Natural killer cell (primary cell): ENCODE results near the gene TNFAIP8L3. TPM values are rescaled to one million over a fixed set of nuclear protein-coding genes. Genes with fewer than 3 reads are reported as not detected.

Source experiments
- ATAC-seq, 3 donors: fragments of 150-1000 bp in 2 of 3; fragments of 200-7000 bp in 1 of 3; cut with Tn5 transposase; 1 replicate in 1 of 3; 2 replicates in 2 of 3; pipeline ENCODE4 v1.10.0; 2021; ENCODE audit warnings: mild to moderate bottlenecking in 2 of 3, moderate library complexity in 2 of 3
- DNase-seq, 2 donors: peaks; one replicate each; pipeline versions ENCODE4 v3.0.0 to v3.0.0-alpha.2; 2013 to 2021; ENCODE audit warnings: mixed read lengths in 1 of 2
- H3K27ac ChIP-seq: one replicate; pipeline ENCODE4 v1.5.1; 2013; ENCODE audit warnings: mild to moderate bottlenecking, low read length
- H3K27me3 ChIP-seq: one replicate; pipeline ENCODE4 v1.6.1; 2013; ENCODE audit warnings: low read length; ENCODE audit not compliant: control insufficient read depth, insufficient read depth
- H3K36me3 ChIP-seq: one replicate; pipeline ENCODE4 v1.6.1; 2013; ENCODE audit warnings: low read length; ENCODE audit not compliant: control insufficient read depth, insufficient read depth
- H3K4me1 ChIP-seq: one replicate; pipeline ENCODE4 v1.6.1; 2013; ENCODE audit warnings: low read length; ENCODE audit not compliant: control insufficient read depth, insufficient read depth
- H3K4me3 ChIP-seq: one replicate; pipeline ENCODE4 v1.5.1; 2013; ENCODE audit warnings: low read length
- H3K9me3 ChIP-seq: one replicate; pipeline ENCODE4 v1.6.1; 2013; ENCODE audit warnings: low read length; ENCODE audit not compliant: control insufficient read depth, insufficient read depth
- H3K27ac Mint-ChIP-seq, 2 donors: one replicate each; pipeline ENCODE4 v1.8.0; 2022; ENCODE audit warnings: mild to moderate bottlenecking in 2 of 2, mixed read lengths in 2 of 2, moderate library complexity in 1 of 2
- H3K27me3 Mint-ChIP-seq, 2 donors: one replicate each; pipeline ENCODE4 v1.8.0; 2022; ENCODE audit warnings: low read depth in 2 of 2, mixed read lengths in 2 of 2
- H3K36me3 Mint-ChIP-seq: one replicate; pipeline ENCODE4 v1.8.0; 2022; ENCODE audit warnings: mixed read lengths
- H3K4me1 Mint-ChIP-seq, 2 donors: one replicate each; pipeline ENCODE4 v1.8.0; 2022; ENCODE audit warnings: mixed read lengths in 2 of 2
- H3K4me3 Mint-ChIP-seq: one replicate; pipeline ENCODE4 v1.8.0; 2022; ENCODE audit warnings: mild to moderate bottlenecking, moderate library complexity, mixed read lengths
- H3K9me3 Mint-ChIP-seq, 2 donors: one replicate each; pipeline ENCODE4 v1.8.0; 2022; ENCODE audit warnings: mixed read lengths in 2 of 2
- CTCF ChIP-seq: fragments of 200-600 bp; IDR thresholded peaks from one replicate; pipeline ENCODE4 v1.8.0; 2022; ENCODE audit warnings: antibody characterized with exemption
- WGBS: methylation state at CpG from one replicate; pipeline ENCODE4 v1.1.7; 2013; ENCODE audit warnings: missing lambda C conversion rate; ENCODE audit not compliant: insufficient coverage; 5-methylcytosine and 5-hydroxymethylcytosine counted together
- intact Hi-C: fragments of 100-400 bp; cut with micrococcal nuclease; formaldehyde crosslinking; loops from one replicate; pipeline ENCODE4 v1.14.2; 2022
- total RNA-seq, 4 donors: library from RNA; stranded (reverse); fragments of 120-200 nt in 1 of 4; gene quantifications; one replicate each; pipeline versions ENCODE4 v1.2.3 to v1.2.4, GENCODE V29; 2013 to 2022

TNFAIP8L3 gene
- total RNA-seq, 3 donors from 2014 or later (not counting 1 experiment from before 2014, with no cell fraction given): not detected

GRCh38 chr15:51131596-51132290, 37.0 kb upstream of the TNFAIP8L3 start:
- Histone ChIP-seq H3K27me3 (peaks cover 2% of the 10 kb centered on the region), H3K4me3 (no peak overlapping the region), H3K9me3 (no peaks in the 10 kb centered on the region), H3K36me3 (no peaks in the 10 kb centered on the region), H3K27ac (no peak overlapping the region), H3K4me1 (no peaks in the 10 kb centered on the region)
- no peak for ATAC-seq
- H3K27me3 Mint-ChIP-seq: peaks cover 10 to 11% of the 10 kb centered on the region in 2 donors
- no peak for DNase-seq
- TF ChIP-seq CTCF: no peak
- peaks cover 0 to 4% of the 10 kb centered on the region in 2 donors for H3K4me1 Mint-ChIP-seq
- no peaks in the 10 kb centered on the region for H3K9me3 Mint-ChIP-seq
- intact Hi-C loops: no loop called here
- 77% methylated on average over 4 of the region's 4 CpGs for WGBS
- no peak overlapping the region for H3K27ac Mint-ChIP-seq
- no peak overlapping the region for H3K4me3 Mint-ChIP-seq
- no peaks in the 10 kb centered on the region for H3K36me3 Mint-ChIP-seq

- Mint-ChIP-seq H3K4me3 (no peak overlapping the region), H3K36me3 (no peaks in the 10 kb centered on the region), H3K27me3 (peaks cover 14 to 18% of the 10 kb centered on the region in 2 donors), H3K27ac (no peak overlapping the region), H3K9me3 (no peaks in the 10 kb centered on the region), H3K4me1 (peaks cover 0 to 4% of the 10 kb centered on the region in 2 donors)
- H3K36me3 ChIP-seq: no peaks in the 10 kb centered on the region
- no peaks in the 10 kb centered on the region for H3K4me1 ChIP-seq
- no peak for DNase-seq
- 92% methylated on average over 1 of the region's 1 CpG for WGBS
- no peak for TF ChIP-seq CTCF
- intact Hi-C loops: no loop called here
- ATAC-seq: no peak
- H3K9me3 ChIP-seq: no peaks in the 10 kb centered on the region
- H3K27ac ChIP-seq: no peak overlapping the region
- peaks cover 2% of the 10 kb centered on the region for H3K27me3 ChIP-seq
- H3K4me3 ChIP-seq: no peak overlapping the region
Measured at GRCh38 chr15:51130344-51130743, 35.6 kb upstream of the TNFAIP8L3 start.

GRCh38 chr15:51129535-51130188, 35.0 kb upstream of the TNFAIP8L3 start:
- H3K4me3 Mint-ChIP-seq: no peak overlapping the region
- ATAC-seq: no peak
- H3K27me3 Mint-ChIP-seq: peaks cover 14 to 23% of the 10 kb centered on the region in 2 donors
- Histone ChIP-seq H3K9me3 (no peaks in the 10 kb centered on the region), H3K27me3 (peaks cover 2% of the 10 kb centered on the region), H3K27ac (no peak overlapping the region), H3K4me1 (no peaks in the 10 kb centered on the region), H3K36me3 (no peaks in the 10 kb centered on the region), H3K4me3 (no peak overlapping the region)
- no peaks in the 10 kb centered on the region for H3K36me3 Mint-ChIP-seq
- intact Hi-C loops: no loop called here
- no peak overlapping the region for H3K27ac Mint-ChIP-seq
- no peak for TF ChIP-seq CTCF
- WGBS: 95% methylated on average over 3 of the region's 5 CpGs
- DNase-seq: no peak
- H3K9me3 Mint-ChIP-seq: no peaks in the 10 kb centered on the region
- peaks cover 0 to under 1% of the 10 kb centered on the region in 2 donors for H3K4me1 Mint-ChIP-seq
